ENCODE data around the gene TMEM59L.

TMEM59L gene

DNA sequence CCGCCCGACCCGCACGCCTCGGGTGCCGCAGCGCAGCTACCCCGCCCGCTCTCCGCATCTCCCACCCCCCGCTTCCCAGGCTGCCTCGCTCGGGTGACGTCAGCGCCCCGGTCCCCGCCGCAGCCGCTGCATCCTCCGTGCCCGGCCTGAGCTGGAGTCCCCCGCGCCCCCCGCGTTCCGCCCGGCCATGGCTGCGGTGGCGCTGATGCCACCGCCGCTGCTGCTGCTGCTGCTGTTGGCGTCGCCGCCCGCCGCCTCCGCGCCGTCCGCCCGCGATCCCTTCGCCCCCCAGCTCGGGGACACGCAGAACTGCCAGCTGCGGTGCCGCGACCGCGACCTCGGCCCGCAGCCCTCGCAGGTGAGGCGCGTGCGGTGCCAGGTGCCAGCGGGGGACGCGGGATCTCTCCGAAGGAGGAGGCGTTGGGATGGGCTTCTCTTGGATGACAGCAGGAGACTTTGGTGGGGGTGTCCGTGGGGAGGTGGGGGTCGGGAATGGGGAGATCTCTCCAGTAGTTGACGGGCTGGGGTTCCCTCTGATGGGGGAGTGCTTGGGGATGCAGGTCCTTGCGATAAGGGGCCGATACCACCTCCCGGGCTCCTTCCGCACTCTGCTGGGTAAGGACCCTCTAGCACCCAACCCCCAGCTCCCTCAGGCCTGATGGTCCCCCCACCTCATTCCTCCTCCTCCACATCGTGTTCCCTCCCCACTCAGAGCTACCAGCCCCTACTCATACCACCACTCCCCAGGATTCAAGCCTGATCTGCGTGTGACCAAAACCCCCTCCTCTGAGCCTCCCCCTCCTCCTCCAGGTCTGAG is at the start of gene TMEM59L:
TSS of gene TMEM59L (plus strand) at position 99 of the 817 bp plus-strand sequence. CDS start at position 188, 89 bp downstream.
- TF ChIP-seq, protein P1, sequence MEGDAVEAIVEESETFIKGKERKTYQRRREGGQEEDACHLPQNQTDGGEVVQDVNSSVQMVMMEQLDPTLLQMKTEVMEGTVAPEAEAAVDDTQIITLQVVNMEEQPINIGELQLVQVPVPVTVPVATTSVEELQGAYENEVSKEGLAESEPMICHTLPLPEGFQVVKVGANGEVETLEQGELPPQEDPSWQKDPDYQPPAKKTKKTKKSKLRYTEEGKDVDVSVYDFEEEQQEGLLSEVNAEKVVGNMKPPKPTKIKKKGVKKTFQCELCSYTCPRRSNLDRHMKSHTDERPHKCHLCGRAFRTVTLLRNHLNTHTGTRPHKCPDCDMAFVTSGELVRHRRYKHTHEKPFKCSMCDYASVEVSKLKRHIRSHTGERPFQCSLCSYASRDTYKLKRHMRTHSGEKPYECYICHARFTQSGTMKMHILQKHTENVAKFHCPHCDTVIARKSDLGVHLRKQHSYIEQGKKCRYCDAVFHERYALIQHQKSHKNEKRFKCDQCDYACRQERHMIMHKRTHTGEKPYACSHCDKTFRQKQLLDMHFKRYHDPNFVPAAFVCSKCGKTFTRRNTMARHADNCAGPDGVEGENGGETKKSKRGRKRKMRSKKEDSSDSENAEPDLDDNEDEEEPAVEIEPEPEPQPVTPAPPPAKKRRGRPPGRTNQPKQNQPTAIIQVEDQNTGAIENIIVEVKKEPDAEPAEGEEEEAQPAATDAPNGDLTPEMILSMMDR (IDR thresholded peaks at IDR 0.05; ENCODE audit: control insufficient read depth, insufficient read depth, low read depth, low read length, missing control alignments): no peak
- H3K4me3 ChIP-seq (ENCODE audit: control insufficient read depth, low read depth, low read length): peak within 1 kb of the TSS; percentile 38
- DNase-seq (ENCODE audit: low read depth): no peak

DNA sequence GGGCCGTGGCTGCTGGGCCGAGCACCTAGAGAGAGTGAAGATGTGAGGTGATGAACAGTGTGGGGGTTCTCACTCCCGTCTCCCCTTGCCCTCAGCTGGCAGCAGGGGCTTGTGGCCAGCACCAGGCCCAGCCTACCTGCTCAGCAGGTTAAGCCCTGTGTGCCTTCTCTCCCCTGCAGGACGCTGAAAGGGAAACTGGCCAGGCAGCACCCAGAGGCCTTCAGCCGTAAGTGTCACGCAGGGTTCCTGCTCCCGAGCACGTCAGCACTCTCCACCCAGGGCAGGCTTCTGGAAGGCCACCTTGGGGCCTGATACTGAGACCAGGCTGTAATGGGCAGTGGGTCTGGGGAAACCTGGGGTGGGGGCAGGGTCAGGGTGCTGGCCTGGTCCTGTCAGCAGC is 45.7 kb upstream of the TMEM59L start:
- TF ChIP-seq, protein P1 (IDR thresholded peaks at IDR 0.05; ENCODE audit: control insufficient read depth, insufficient read depth, low read depth, low read length, missing control alignments): no peak
- H3K4me3 ChIP-seq (ENCODE audit: control insufficient read depth, low read depth, low read length): no peak overlapping the region

DNA sequence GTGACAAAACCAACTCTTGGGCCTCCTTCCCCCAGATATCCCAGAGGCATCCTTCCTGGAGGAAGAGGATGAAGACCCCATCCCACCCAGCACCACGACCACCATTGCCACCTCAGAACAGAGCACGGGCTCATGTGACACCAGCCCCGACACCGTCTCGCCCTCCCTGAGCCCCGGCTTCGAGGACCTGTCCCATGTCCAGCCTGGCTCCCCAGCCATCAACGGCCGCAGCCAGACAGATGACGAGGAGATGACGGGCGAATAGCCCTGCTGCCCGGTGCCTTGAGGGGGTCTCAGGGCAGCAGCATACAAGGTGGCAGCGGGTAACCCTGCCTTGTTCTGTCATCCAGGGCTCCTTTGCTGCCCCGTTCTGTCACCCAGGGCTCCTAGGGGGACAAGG is 44.3 kb upstream of the TMEM59L start:
- DNase-seq (ENCODE audit: low read depth): no peak
- no peak overlapping the region for H3K4me3 ChIP-seq (ENCODE audit: control insufficient read depth, low read depth, low read length)
- TF ChIP-seq, protein P1 (IDR thresholded peaks at IDR 0.05; ENCODE audit: control insufficient read depth, insufficient read depth, low read depth, low read length, missing control alignments): no peak

More for the DNA sequence above, 45.7 kb upstream of the TMEM59L start:
- no peak for DNase-seq (ENCODE audit: low read depth)

DNA sequence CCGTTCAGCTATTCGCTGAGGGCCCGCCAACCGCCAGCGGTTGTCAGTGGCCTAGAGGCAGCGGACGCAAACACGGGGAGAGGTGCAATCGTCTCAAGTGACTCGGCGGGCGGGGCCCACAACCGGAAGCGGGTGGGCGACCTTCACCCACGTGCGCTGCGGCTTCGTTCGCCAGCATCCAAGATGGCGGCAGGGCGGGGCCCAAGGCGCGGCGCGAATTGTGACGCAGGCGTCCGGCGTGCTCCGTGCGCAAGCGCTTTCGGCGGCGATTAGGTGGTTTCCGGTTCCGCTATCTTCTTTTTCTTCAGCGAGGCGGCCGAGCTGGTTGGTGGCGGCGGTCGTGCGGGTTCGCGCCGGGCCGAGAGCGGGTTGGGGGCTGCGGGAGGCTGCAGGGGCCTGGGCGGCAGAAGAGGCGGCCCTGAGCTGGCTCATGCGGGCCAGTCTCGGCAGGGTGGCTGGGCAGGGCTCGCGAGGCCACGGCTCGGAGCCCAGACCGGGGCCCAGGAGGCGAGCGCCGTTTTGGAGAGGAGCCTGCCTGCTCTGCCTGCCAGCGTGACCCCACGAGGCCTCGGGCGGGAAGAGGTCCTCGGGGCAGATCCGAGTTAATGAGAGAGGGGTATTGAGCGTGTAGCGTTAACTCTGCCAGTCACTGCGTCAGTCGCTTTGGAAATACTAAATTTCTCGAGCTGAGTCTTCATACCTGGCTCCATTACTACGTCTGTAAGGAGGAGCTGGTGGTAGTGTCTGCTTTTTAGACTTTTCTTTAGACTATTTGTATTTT is 40.9 kb upstream of the TMEM59L start, which contains the start of gene UBA52:
TSS of gene UBA52 (plus strand) at position 294 of the 781 bp plus-strand sequence. CDS start 1,444 bp downstream, outside the sequence.
- H3K4me3 ChIP-seq (ENCODE audit: control insufficient read depth, low read depth, low read length): peak within 1 kb of the TSS; percentile 95
- TF ChIP-seq, protein P1 (IDR thresholded peaks at IDR 0.05; ENCODE audit: control insufficient read depth, insufficient read depth, low read depth, low read length, missing control alignments): no peak
- DNase-seq (ENCODE audit: low read depth): peak; percentile 72

DNA sequence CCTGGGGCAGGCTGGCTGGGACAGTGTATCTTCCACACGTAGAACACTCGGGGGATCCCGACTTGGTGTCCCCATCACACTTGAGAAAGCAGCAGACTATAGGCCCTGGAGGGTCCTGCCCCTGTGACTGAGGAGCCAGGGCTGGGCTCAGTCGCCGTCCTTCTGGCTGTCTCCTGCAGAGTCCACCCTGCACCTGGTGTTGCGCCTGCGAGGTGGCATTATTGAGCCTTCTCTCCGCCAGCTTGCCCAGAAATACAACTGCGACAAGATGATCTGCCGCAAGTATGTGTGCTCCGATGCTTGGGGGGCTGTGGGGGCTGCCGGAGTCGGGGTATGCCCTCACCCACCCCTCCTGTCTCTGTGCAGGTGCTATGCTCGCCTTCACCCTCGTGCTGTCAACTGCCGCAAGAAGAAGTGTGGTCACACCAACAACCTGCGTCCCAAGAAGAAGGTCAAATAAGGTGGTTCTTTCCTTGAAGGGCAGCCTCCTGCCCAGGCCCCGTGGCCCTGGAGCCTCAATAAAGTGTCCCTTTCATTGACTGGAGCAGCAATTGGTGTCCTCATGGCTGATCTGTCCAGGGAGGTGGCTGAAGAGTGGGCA is 37.9 kb upstream of the TMEM59L start:
- no peak overlapping the region for H3K4me3 ChIP-seq (ENCODE audit: control insufficient read depth, low read depth, low read length)
- no peak for DNase-seq (ENCODE audit: low read depth)
- TF ChIP-seq, protein P1 (IDR thresholded peaks at IDR 0.05; ENCODE audit: control insufficient read depth, insufficient read depth, low read depth, low read length, missing control alignments): no peak

DNA sequence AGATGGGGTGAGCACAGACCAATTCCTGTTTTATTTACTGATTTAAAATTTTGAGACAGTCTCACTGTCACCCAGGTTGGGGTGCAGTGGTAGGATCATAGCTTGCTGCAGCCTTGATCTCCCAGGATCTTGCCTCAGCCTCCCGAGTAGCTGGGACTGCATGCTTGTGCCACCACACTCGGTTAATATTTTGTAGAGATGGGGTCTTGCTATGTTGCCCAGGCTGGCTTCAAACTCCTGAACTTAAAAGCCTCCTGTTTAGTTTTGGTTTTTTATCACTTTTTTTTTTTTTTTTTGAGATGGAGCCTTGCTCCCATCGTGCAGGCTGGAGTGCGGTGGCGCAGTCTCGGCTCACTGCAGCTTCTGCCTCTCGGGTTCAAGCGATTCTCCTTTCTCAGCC is 36.3 kb upstream of the TMEM59L start:
- TF ChIP-seq, protein P1 (IDR thresholded peaks at IDR 0.05; ENCODE audit: control insufficient read depth, insufficient read depth, low read depth, low read length, missing control alignments): no peak
- DNase-seq (ENCODE audit: low read depth): no peak
- no peak overlapping the region for H3K4me3 ChIP-seq (ENCODE audit: control insufficient read depth, low read depth, low read length)
